Nucleus accumbens (tissue), 56 donors: ENCODE measurements around the gene TAF1C.

Experiments
- DNase-seq, 56 donors: peaks; one replicate each; lab custom pipeline; 2025; lab: John Stamatoyannopoulos, UW

Gene TAF1C

DNA sequence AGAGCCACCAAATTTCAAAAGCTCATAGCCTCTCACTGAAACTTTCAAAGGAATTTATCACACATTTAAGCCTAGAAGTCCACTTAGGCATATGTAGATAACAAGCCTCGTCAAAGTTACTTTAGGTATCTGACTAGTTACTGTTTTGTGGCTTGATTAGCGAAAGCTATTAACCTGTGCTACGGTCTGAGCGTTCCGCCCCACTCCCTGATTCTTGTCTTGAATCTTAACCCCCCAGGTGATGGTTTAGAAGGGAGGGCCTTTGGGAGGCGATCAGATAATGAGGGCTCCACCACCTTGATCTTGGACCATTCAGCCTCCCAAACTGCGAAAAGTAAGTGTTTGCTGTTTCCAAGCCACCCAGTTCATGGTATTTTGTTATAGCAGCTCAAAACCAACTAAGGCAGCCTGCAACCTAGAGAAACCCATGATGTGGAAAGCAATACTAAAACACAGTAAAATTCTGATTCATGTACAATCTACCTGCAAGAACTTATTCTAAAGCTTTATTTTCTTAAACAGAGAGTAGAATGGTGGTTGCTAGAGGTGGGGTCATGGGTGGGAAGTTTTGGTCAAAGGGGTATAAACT, 49.0 kb downstream of the TAF1C start:
- no peak for DNase-seq

DNA sequence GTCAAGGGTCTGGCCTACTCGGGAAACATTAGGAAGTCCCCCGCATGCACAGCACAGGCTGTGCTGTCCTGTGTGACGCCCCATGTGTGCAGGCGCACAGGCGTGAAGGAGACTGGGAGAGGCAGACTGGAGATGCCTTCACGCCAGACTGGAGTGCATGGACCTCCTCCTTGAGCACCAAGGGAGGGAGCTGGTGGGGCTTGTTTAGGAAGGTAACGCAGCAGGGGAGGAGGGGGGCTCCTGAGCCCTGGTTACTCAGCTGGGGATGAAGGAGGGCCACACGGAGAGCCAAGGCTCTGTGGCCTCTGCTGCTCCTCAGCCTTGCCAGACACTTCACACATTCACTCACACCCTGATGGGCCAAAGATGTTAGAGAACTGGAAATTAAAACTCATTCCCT, 49.6 kb downstream of the TAF1C start:
- DNase-seq = no peak

DNA sequence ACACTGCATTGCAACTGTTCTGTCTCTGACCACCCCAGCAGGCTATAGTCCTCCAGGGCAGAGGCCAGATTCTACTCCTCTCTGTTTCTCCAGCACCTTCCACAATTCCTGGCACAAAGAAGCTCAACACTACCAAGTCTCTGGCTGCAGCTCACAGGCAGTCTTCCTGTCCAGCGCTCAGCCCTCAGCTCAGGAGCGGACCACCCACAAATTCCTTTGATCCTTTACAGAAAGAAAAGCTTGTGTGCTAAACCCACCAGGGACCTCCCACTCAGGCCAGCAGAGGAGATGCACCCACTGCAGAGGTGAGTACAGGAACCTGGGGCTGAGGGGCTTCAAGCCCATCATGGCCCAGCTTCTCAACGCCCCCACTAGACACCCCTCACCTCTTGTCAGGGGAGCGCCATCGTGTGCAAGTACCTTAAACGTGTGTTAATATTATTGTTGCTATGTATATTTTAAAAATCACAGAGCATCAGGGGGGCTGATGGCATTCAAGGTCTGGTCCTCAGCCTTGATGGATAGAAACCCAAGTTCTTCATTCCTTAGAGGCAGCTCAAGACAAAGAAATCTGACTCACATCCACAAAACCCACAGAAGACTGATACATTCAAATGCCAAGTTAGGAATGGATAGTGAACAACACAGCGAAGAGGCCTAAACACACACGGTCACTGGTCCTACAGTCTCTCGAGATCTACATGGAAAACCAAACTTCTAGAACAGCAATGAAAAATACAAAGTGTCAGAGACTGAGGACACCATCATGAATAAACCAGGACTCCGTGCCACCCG, 50.3 kb downstream of the TAF1C start:
- DNase-seq = no peak

DNA sequence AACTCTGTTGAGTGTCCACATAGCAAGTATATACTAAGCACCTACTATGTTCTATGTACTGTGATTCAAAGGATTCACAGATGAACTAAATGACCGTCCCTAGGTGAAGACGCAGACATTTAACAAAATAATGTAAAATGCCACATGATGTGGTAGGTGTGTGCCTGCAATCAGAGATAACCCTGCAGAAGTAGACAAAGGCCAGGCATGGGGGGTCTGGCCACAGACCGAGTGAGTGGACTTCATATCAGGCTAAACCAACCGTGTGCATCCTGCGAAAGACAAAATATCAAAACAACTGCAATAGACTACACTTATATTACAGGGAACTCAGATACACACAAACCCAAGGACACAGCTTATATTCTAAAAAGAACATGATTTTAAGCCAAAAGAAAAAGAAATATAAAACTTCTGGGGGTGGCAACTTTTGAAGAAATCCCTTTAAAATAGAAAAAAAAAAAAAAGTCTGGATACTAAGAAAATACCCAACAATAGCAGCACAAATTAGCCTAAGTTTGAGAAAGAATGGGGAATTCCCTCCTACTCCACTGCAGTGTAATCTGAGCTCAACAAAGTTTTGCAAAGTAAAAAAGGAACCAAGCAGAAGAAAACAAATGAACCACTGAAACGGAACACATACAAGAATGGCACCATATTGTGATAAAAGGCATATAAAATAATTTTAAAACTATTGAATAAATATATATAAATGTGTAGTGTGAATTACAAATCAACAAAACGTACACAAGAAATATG, 54.2 kb downstream of the TAF1C start:
- DNase-seq = no peak

DNA sequence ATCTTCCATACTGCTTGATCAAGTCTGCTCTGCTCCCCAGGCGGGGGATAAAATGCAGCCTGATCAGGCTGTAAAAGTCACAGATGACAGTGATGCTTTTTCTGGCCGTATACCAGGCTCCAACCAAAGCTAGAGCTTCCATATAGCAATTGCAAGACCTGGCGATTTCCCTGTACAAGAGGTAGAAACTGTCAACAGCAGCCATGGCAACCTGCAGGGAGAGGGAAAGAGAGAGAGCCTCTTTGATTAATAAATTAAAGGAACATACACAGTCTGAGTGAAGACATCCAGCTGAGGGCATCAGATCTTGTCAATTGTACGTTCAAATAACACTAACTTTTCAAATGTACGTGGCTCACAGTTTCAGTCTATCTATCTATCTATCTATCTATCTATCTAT, 55.7 kb downstream of the TAF1C start:
- DNase-seq = no peak
